Activated CD8-positive, alpha-beta memory T cell treated with anti-CD3 and anti-CD28 coated beads for 1 hour (primary cell): ENCODE results near the gene NCBP1.
"Not testable (repeated sequence)": the region's sequence is repeated elsewhere in the genome, so short reads cannot be mapped to it uniquely, and the experiment has no call there.

Source experiments
- DNase-seq, 2 donors: peaks; one replicate each; pipeline ENCODE4 v3.0.0-alpha.2; 2020; ENCODE audit warnings: low read depth in 1 of 2; ENCODE audit errors: extremely low read depth in 1 of 2

Gene NCBP1

DNA sequence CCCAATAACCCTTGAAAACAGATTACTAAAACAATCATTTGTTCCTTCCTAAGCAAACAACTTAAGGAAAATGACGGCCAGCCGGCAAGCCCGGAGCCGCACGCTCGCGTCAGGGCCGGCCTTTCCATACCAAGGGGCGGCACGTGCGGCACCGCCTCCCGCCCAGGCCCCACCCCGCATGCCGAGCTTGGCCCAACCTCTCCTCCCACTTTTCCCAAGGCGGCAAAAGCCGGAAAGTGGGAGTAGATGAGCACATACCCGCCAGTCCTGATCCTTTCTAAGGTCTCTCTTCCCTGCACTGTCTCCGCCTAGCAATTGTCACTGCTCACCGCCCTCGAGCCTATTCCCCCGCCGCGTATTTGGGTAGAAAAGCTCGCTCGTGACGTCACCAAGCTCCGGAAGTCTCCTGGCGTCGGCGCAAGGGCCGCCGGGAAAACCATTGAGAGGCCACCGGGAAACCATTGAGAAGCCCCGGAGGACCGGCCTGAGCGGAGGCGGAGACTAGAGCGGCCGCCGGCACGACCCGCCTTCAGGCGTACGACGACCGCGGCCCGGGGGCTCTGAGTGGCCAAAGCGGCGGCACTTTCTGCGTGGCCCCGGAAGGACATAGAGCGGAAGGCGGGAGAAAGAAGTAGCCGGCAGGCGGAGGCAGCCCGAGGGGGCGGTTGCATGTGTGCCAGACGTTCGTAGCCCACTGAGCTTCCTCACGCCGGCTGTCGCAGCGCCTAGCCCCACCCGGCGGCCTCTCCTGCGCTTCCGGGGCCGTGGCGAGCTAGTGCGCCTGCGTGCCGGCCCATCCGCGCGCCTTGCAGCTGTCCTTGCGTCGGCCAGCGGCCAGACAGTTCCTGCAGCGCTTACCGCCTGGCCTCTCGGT is at the start of gene NCBP1, which contains the start of gene TSTD2:
Gene NCBP1, plus strand, starts transcription at position 837 of the 874 bp plus-strand sequence. CDS start 61 bp downstream, outside the sequence.
Gene TSTD2, minus strand, starts transcription at position 384 of the 874 bp plus-strand sequence. CDS start 5,806 bp downstream, outside the sequence.
- peak; percentile 90 to 92 for DNase-seq

- not testable (repeated sequence) for DNase-seq
Measured at GRCh38 chr9:97584778-97585177, 48.8 kb upstream of the NCBP1 start.

- DNase-seq = not testable (repeated sequence)
Measured at GRCh38 chr9:97586909-97587308, 46.7 kb upstream of the NCBP1 start.

- DNase-seq = no peak
Measured at GRCh38 chr9:97591535-97591934, 42.1 kb upstream of the NCBP1 start.

- DNase-seq = no peak
Measured at GRCh38 chr9:97592126-97592525, 41.5 kb upstream of the NCBP1 start.

DNA sequence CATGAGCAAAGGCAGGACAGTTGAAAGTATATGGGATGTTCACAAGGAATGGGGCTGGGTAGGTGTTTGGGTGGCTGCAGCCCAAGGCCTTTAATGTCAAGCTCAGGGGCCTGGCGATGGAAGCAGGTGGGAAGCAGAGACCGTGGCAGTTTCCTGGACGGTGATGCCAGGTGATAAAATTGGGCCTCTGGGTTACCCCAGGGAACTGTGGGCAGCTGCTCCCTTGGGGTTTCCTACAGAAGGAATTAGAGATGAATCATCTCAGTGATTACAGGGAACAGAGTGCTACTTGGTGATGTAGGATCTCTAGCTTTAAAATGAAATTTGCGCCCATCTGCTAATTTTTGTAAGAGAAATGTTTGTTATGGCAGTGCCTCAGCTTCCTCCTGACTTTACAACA is 39.7 kb upstream of the NCBP1 start:
- no peak for DNase-seq

DNA sequence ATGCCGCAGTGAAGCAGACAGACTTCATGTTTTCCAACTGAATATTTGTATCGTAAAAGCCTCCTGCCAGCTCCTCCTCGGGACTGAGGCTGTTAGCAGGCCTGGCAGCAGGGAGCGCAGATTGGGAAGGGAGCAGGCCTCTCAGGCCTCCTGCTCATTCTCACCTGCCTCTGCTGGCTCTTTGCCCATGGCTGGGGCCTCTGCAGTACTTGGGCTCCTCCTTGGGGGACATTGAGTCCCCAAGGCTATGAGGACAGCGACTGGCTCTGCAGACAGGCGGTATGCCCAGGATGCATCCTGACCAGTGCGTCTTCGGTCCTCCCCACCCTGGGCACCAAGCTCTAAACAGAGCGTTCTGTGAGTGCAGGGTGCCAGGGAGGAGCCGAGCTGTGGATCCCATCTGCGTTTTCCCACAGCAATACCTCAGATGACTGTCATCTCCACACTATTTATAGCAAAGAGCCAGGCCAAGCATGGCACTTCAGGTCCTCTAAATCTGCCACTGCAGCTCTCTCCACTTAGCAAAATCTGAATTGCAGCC is 39.2 kb upstream of the NCBP1 start:
- DNase-seq = no peak

GRCh38 chr9:97596906-97597305 is 36.7 kb upstream of the NCBP1 start:
- no peak for DNase-seq

GRCh38 chr9:97598461-97599288 is 34.9 kb upstream of the NCBP1 start:
- peak; percentile 22 to 39 for DNase-seq

DNA sequence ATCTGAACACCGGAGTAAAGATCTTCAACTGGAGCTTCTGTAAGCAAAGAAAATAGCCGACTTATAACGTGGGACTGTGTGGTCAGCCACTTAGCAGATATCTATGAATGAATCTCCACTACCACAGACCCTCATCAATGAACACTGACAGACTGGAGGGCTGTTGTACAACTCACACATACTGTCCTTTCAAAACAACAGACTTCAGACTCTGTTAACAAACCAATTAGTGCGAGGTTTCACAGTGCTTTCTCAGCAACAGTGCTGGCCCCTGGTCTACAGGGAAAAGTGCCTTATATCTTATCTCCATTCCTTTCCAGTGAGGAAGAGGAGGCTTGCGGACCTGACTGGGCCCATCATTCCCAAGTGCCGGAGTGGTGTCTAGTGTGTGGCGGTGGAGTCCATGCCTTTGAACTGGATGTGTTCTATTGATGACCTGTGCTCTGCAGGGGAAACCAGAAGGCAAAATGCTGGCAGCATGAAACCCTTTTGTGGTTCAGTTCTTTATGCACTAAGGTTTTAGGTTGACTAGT is 34.2 kb upstream of the NCBP1 start:
- no peak for DNase-seq

DNA sequence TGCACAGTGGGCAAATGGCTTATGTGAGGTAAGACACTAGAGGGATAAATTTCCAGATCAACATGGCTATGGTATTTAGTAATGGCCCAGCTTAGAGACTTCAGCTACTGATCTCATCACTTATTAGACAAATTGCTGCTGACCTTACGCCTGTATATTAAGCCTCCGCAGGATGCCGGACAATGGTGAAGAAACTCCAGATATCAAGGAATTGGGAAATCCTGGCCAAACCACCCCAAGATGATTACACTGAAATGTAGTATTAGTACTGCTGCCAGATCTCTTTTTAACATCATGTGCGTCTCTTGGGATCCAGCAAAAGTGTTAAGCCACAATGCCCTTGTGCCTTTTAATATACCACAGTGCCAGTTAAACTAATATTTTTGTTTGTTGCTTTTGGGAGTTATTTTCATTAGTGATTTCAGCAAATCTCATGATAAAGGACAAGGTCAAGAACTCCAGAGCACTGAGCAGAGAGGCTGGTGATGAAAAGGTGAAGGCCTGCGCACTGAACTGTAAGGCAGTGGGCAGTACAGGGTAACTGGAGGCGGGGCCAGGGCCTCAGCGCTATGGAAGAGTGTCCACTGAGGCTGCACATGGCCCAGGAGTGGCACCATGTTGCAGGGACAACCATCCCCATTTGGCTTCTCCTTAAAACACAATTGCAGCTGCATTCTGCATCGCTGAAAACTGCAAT is 32.9 kb upstream of the NCBP1 start:
- no peak for DNase-seq

- DNase-seq = no peak
Measured at GRCh38 chr9:97601228-97601898, 32.3 kb upstream of the NCBP1 start.

DNA sequence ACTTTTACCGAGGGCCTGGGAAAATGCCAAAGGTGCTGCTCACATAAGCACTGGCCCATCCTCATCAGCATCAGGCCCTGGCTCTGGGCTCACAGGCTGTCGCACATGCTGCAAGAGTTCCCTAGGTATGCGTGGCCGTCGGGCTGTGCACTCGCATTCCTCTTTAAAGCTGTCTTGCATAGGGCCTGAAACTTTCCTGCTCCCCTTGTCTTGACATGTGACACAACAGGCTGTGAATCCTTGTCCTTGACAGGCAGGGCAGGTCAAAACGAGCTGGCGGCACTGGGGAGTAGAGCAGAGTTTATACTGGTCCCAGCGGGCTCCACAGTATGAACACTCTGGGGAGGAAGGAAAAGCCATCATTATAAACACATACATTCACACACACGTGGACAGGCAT is 31.2 kb upstream of the NCBP1 start:
- no peak for DNase-seq

DNA sequence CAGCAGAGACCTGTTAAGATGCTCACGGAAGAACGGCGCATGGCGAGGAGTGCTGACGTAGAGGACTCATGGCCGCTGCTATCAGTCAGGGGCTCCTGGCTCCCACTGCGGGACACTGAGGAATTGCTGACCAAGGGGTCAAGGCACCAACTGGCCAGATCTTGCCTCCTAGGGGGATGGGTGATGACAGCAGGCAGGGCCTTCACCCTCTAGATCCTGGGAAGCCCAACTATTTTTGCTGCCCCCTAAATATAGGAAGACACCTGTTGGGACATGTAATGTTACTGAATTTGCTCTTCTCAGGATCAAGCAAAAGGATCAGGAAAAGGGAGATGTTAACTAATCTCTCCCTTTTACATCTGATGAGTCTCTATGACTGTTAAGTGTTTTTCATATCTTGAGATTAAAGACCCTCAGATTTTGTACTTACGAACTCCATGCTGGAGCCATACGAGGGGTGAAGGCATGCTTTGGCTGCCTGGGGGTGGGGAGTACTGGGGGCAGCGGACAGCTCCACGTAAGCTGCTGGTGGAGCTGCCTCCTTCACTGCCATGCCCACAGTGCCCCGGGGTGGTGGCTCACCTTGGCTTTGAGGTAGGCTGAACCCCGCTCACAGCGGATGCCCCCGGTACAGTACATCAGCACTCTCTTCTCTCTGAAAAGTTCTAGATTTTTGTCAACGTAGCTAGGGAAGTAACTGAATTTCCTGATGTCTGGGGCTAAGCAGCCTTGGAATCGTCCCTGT is 28.5 kb upstream of the NCBP1 start:
- no peak for DNase-seq

DNA sequence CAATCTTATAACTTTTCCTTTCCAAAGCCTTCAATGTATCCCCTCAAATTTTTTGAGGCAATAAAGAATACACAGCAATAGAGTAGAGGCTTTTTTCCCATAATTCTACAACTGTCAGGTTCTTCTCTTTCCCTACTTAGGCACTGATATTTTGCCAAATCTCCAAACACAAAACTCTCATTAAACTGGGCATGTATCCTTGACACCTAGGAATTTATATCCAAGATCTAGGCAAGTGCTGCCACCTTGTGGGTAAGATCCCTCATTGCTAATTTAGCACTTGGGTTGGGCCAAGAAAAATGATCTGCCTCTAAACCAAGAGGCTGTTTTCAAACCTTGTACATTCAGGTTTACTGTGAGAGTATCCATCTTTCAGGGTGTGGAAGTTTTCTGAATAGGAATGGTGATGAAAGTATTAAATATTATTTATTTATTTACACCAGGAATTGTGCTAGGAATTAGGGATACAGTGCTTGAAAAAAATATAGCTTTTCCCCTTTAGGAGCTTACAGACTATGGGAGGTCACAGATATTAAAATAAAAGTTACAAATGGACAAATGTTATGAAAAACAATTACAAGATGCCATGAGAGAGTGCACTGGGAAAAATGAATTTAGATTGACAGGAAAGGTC is 18.1 kb upstream of the NCBP1 start:
- DNase-seq = peak in 1 of 2 donors; percentile 34

GRCh38 chr9:97617939-97618416 is 15.6 kb upstream of the NCBP1 start:
- no peak for DNase-seq

DNA sequence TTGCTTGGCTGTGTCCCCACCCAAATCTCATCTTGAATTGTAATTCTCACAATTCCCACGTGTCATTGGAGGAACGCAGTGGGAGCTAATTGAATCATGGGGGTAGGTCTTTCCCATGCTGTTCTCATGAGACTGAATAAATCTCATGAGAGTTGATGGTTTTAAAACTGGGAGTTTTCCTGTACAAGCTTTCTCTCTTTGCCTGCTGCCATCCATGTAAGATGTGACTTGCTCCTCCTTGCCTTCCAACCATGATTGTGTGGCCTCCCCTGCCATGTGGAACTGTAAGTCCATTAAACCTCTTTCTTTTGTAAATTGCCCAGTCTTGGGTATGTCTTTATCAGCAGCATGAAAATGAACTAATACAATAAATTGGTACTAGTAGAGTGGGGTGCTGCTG is 13.6 kb upstream of the NCBP1 start:
- not testable (repeated sequence) for DNase-seq

- DNase-seq = not testable (repeated sequence)
Measured at GRCh38 chr9:97622483-97622882, 11.1 kb upstream of the NCBP1 start.

- no peak for DNase-seq
Measured at GRCh38 chr9:97623946-97624345, 9.7 kb upstream of the NCBP1 start.
